ENCODE results near the gene NKX1-1.

GRCh38 chr4:1400191-1400805 lies 5.9 kb downstream of the NKX1-1 start:
- TF ChIP-seq CTCF (IDR thresholded peaks at IDR 0.05): no peak
- TF ChIP-seq POLR2A (IDR thresholded peaks at IDR 0.05): no peak

Measured in suprapubic skin (tissue), 3 donors.